SHP77 (cell line): ENCODE measurements around the gene LEO1.

Experiments used
- DNase-seq, 2 experiments: peaks; one replicate each; lab custom pipeline; 2025; lab: John Stamatoyannopoulos, UW

Gene LEO1

GRCh38 chr15:51931016-51931415 lies 40.6 kb downstream of the LEO1 start:
- DNase-seq = no peak

GRCh38 chr15:51926809-51927208 lies 44.8 kb downstream of the LEO1 start:
- DNase-seq = no peak

- no peak for DNase-seq
Observed at GRCh38 chr15:51924156-51925068, 47.2 kb downstream of the LEO1 start.

GRCh38 chr15:51917493-51917892 lies 54.1 kb downstream of the LEO1 start:
- peak; percentile 64 to 72 for DNase-seq

- DNase-seq = no peak
Observed at GRCh38 chr15:51912528-51912927, 59.0 kb downstream of the LEO1 start.

- no peak for DNase-seq
Observed at GRCh38 chr15:51909584-51909983, 62.0 kb downstream of the LEO1 start.

GRCh38 chr15:51908316-51908715 lies 63.3 kb downstream of the LEO1 start:
- DNase-seq = peak in 1 of 2 experiments; percentile 10

GRCh38 chr15:51907136-51907862 lies 64.3 kb downstream of the LEO1 start:
- DNase-seq = peak; percentile 89 to 92

- no peak for DNase-seq
Observed at GRCh38 chr15:51904931-51905330, 66.6 kb downstream of the LEO1 start.

- peak; percentile 27 to 68 for DNase-seq
Observed at GRCh38 chr15:51904421-51904820, 67.2 kb downstream of the LEO1 start.

- DNase-seq = no peak
Observed at GRCh38 chr15:51889486-51889885, 82.1 kb downstream of the LEO1 start.

- peak in 1 of 2 experiments; percentile 7 for DNase-seq
Observed at GRCh38 chr15:51888593-51889195, 82.9 kb downstream of the LEO1 start.
